Breast epithelium (tissue), 3 donors: ENCODE measurements around the gene PHLDA1.

Source experiments
- CTCF ChIP-seq, 3 donors: fragments of 450-650 bp; IDR thresholded peaks; one replicate each; pipeline ENCODE4 v1.5.1; 2016 to 2017; ENCODE audit warnings: antibody characterized with exemption in 3 of 3, mild to moderate bottlenecking in 3 of 3, moderate library complexity in 3 of 3
- POLR2A ChIP-seq: fragments of 450-650 bp; IDR thresholded peaks from one replicate; pipeline ENCODE4 v1.6.1; 2016; ENCODE audit warnings: antibody characterized with exemption, mild to moderate bottlenecking, moderate library complexity

DNA sequence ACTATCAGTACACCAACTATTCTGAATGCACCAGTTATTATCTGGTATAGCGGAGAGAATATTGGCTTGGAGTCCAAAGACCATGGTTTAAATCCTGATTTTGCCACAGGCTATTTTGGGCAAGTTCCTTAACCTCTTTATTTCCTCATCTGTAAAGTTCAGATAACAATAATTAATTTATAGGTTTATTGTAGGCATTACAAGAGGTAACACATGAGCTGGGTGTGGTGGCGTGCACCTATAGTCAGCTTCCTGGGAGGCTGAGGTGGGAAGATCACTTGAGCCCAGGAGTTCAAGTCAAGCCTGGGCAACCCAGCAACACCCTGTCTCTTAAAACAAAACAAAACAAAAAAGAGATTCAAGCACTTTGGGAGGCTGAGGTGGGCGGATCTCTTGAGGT is 23.1 kb downstream of the PHLDA1 start:
- TF ChIP-seq CTCF (IDR thresholded peaks at IDR 0.05) (no peak), POLR2A (no peak)
